Measurements from ENCODE around the gene CD82. TPM values are rescaled to one million over a fixed set of nuclear protein-coding genes. Genes with fewer than 3 reads are reported as not detected.
"Not testable (repeated sequence)": the region's sequence is repeated elsewhere in the genome, so short reads cannot be mapped to it uniquely, and the experiment has no call there.

Gene CD82
- total RNA-seq, 2 experiments from 2014 or later: 1.2 to 6.4 TPM

DNA sequence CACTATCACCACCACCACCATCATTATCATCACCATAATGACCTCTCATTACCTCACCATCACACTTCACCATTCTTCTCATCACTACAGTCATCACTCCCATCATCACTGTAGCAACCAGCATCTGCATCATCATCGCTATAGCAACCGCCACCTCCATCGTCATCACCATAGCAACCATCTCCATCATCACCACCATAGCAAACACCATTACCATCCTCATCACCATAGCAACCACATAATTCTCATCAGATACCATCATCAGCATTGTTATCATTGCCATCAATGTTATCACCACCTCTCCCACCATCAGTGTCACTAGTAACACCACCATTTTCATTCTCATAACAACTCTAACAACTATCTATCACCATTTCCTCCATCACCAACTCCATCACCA lies 23.1 kb upstream of the CD82 start:
- intact Hi-C loops (cut with micrococcal nuclease; ENCODE audit: unreplicated experiment): no loop called here
- BruUV-seq (replicated peaks): no TSS peak

DNA sequence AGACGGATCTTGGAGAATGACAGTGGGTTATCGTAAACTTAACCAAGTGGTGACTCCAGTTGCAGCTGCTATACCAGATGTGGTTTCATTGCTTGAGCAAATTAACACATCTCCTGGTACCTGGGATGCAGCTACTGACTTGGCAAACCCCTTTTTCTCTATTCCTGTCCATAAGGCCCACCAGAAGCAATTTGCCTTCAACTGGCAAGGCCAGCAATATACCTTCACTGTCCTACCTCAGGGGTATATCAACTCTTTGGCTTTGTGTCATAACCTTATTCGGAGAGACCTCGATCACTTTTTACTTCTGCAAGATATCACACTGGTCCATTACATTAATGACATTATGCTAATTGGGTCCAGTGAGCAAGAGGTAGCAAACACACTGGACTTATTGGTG lies 18.5 kb upstream of the CD82 start:
- BruUV-seq (replicated peaks); intact Hi-C loops (cut with micrococcal nuclease; ENCODE audit: unreplicated experiment): not testable (repeated sequence)

More for the DNA sequence above, 23.1 kb upstream of the CD82 start:
- H3K36me3 ChIP-seq (ENCODE audit: insufficient read depth, low read length): no peaks in the 10 kb centered on the region
- H3K27ac ChIP-seq (ENCODE audit: low read depth, low read length, poor library complexity, severe bottlenecking): no peak overlapping the region
- ChIA-PET CTCF (ENCODE audit: unreplicated experiment) (interaction anchor here (0.5 kb wide), 1 partner anchor 432 kb away, joined by 3 read pairs; no protein-coding TSS in a partner anchor), POLR2A (no interaction called here)
- no peaks in the 10 kb centered on the region for H3K9me3 ChIP-seq (ENCODE audit: low read length)
- H3K9me2 ChIP-seq (ENCODE audit: insufficient read depth, low read length): no peaks in the 10 kb centered on the region
- no peak for DNase-seq (ENCODE audit: low spot score)
- H2AFZ ChIP-seq (ENCODE audit: low read length): no peak overlapping the region
- no peaks in the 10 kb centered on the region for H4K20me1 ChIP-seq (ENCODE audit: insufficient read depth, low read length)
- H3K4me3 ChIP-seq (ENCODE audit: low read depth, low read length, poor library complexity, severe bottlenecking): no peak overlapping the region
- TF ChIP-seq, protein P1, sequence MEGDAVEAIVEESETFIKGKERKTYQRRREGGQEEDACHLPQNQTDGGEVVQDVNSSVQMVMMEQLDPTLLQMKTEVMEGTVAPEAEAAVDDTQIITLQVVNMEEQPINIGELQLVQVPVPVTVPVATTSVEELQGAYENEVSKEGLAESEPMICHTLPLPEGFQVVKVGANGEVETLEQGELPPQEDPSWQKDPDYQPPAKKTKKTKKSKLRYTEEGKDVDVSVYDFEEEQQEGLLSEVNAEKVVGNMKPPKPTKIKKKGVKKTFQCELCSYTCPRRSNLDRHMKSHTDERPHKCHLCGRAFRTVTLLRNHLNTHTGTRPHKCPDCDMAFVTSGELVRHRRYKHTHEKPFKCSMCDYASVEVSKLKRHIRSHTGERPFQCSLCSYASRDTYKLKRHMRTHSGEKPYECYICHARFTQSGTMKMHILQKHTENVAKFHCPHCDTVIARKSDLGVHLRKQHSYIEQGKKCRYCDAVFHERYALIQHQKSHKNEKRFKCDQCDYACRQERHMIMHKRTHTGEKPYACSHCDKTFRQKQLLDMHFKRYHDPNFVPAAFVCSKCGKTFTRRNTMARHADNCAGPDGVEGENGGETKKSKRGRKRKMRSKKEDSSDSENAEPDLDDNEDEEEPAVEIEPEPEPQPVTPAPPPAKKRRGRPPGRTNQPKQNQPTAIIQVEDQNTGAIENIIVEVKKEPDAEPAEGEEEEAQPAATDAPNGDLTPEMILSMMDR (conservative IDR thresholded peaks at IDR 0.05; ENCODE audit: low read length): no peak
- TF ChIP-seq EZH2phosphoT487 (IDR thresholded peaks at IDR 0.05; ENCODE audit: borderline replicate concordance, low read depth, low read length): no peak
- no peak overlapping the region for H3K4me2 ChIP-seq (ENCODE audit: low read length)
- no peaks in the 10 kb centered on the region for H3K4me1 ChIP-seq (ENCODE audit: insufficient read depth, low read length, poor library complexity, severe bottlenecking)
- H3K79me2 ChIP-seq (ENCODE audit: insufficient read depth, low read depth, low read length): no peaks in the 10 kb centered on the region

DNA sequence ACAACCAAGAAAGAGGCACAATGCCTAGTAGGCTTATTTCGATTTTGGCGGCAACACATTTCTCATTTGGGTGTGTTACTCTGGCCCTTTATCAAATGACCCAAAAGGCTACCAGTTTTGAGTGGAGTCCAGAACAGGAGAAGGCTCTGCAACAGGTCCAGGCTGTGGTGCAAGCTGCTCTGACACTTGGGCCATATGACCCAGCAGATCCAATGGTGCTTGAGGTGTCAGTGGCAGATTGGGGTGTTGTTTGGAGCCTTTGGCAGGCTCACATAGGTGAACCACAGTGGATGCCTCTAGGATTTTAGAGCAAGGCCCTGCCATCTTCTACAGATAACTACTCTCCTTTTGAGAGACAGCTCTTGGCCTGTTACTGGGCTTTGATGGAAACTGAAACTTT lies 17.9 kb upstream of the CD82 start:
- H3K27ac ChIP-seq (ENCODE audit: low read depth, low read length, poor library complexity, severe bottlenecking); H3K79me2 ChIP-seq (ENCODE audit: insufficient read depth, low read depth, low read length); H3K36me3 ChIP-seq (ENCODE audit: insufficient read depth, low read length); intact Hi-C loops (cut with micrococcal nuclease; ENCODE audit: unreplicated experiment); H3K9me3 ChIP-seq (ENCODE audit: low read length); H3K4me3 ChIP-seq (ENCODE audit: low read depth, low read length, poor library complexity, severe bottlenecking); H3K9me2 ChIP-seq (ENCODE audit: insufficient read depth, low read length); H3K4me2 ChIP-seq (ENCODE audit: low read length); BruUV-seq (replicated peaks); H4K20me1 ChIP-seq (ENCODE audit: insufficient read depth, low read length); H3K4me1 ChIP-seq (ENCODE audit: insufficient read depth, low read length, poor library complexity, severe bottlenecking); CTCF ChIA-PET (ENCODE audit: unreplicated experiment); H2AFZ ChIP-seq (ENCODE audit: low read length); DNase-seq (ENCODE audit: low spot score); POLR2A ChIA-PET: not testable (repeated sequence)

More for the DNA sequence above, 18.5 kb upstream of the CD82 start:
- DNase-seq (ENCODE audit: low spot score); H3K79me2 ChIP-seq (ENCODE audit: insufficient read depth, low read depth, low read length); H3K4me1 ChIP-seq (ENCODE audit: insufficient read depth, low read length, poor library complexity, severe bottlenecking); H3K4me2 ChIP-seq (ENCODE audit: low read length); H3K4me3 ChIP-seq (ENCODE audit: low read depth, low read length, poor library complexity, severe bottlenecking); H3K27ac ChIP-seq (ENCODE audit: low read depth, low read length, poor library complexity, severe bottlenecking); H2AFZ ChIP-seq (ENCODE audit: low read length); CTCF ChIA-PET (ENCODE audit: unreplicated experiment); H3K9me3 ChIP-seq (ENCODE audit: low read length); H3K9me2 ChIP-seq (ENCODE audit: insufficient read depth, low read length); H3K36me3 ChIP-seq (ENCODE audit: insufficient read depth, low read length); H4K20me1 ChIP-seq (ENCODE audit: insufficient read depth, low read length); POLR2A ChIA-PET: not testable (repeated sequence)

DNA sequence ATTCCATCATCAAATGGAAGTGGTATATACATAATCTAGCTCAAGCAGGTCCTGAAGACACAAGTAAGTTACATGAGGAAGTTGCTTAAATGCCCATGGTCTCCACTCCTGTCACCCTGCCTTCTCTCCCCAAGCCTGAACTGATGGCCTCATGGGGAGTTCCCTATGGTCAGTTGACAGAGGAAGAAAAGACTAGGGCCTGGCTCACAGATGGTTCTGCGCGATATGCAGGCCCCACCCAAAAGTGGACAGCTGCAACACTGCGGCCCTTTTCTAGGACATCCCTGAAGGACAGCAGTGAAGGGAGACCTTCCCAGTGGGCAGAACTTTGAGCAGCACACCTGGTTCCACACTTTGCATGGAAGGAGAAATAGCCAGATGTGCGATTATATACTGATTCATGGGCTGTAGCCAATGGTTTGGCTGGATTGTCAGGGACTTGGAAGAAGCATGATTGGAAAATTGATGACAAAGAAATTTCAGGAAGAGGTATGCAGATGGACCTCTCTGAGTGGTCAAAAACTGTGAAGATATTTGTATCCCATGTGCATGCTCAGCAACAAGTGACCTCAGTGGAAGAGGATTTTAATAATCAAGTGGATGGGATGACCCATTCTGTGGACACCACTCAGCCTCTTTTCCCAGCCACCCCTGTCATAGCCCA lies 17.3 kb upstream of the CD82 start:
- Histone ChIP-seq H2AFZ (ENCODE audit: low read length) (no peak overlapping the region), H3K79me2 (ENCODE audit: insufficient read depth, low read depth, low read length) (no peaks in the 10 kb centered on the region), H3K4me3 (ENCODE audit: low read depth, low read length, poor library complexity, severe bottlenecking) (no peak overlapping the region), H3K36me3 (ENCODE audit: insufficient read depth, low read length) (no peaks in the 10 kb centered on the region), H3K4me2 (ENCODE audit: low read length) (no peak overlapping the region), H3K9me2 (ENCODE audit: insufficient read depth, low read length) (no peaks in the 10 kb centered on the region), H3K4me1 (ENCODE audit: insufficient read depth, low read length, poor library complexity, severe bottlenecking) (no peaks in the 10 kb centered on the region), H3K9me3 (ENCODE audit: low read length) (no peaks in the 10 kb centered on the region), H4K20me1 (ENCODE audit: insufficient read depth, low read length) (no peaks in the 10 kb centered on the region), H3K27ac (ENCODE audit: low read depth, low read length, poor library complexity, severe bottlenecking) (no peak overlapping the region)
- CTCF ChIA-PET (ENCODE audit: unreplicated experiment): no interaction called here
- DNase-seq (ENCODE audit: low spot score): no peak
- TF ChIP-seq, protein P1 (conservative IDR thresholded peaks at IDR 0.05; ENCODE audit: low read length): no peak
- no peak for TF ChIP-seq EZH2phosphoT487 (IDR thresholded peaks at IDR 0.05; ENCODE audit: borderline replicate concordance, low read depth, low read length)
- POLR2A ChIA-PET: no interaction called here
- intact Hi-C loops (cut with micrococcal nuclease; ENCODE audit: unreplicated experiment): no loop called here
- BruUV-seq (replicated peaks): no TSS peak

DNA sequence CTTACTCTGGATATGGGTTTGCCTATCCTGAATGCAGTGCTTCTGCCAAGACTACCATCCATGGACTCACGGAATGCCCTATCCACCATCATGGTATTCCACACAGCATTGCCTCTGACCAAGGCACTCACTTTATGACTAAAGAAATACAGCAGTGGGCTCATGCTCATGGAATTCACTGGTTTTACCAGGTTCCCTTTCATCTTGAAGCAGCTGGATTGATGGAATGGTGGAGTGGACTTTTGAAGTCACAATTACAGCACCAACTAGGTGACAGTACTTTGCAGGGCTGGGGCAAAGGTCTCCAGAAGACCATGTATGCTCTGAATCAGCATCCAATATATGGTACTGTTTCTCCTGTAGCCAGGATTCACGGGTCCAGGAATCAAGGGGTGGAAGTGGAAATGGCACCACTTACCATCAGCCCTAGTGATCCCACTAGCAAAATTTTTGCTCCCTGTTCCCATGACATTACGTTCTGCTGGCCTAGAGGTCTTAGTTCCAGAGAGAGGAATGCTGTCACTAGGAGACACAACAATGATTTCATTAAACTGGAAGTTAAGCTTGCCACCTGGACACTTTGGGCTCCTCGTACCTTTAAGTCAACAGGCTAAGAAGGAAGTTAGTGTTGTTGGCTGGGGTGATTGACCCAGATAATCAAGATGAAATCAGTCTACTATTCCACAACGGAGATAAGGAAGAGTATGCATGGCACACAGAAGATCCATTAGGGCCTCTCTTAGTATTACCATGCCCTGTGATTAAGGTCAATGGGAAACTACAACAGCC lies 16.3 kb upstream of the CD82 start:
- H3K36me3 ChIP-seq (ENCODE audit: insufficient read depth, low read length); H2AFZ ChIP-seq (ENCODE audit: low read length); DNase-seq (ENCODE audit: low spot score); H3K4me3 ChIP-seq (ENCODE audit: low read depth, low read length, poor library complexity, severe bottlenecking); POLR2A ChIA-PET; H3K9me3 ChIP-seq (ENCODE audit: low read length); H3K4me1 ChIP-seq (ENCODE audit: insufficient read depth, low read length, poor library complexity, severe bottlenecking); intact Hi-C loops (cut with micrococcal nuclease; ENCODE audit: unreplicated experiment); H3K79me2 ChIP-seq (ENCODE audit: insufficient read depth, low read depth, low read length); H4K20me1 ChIP-seq (ENCODE audit: insufficient read depth, low read length); H3K9me2 ChIP-seq (ENCODE audit: insufficient read depth, low read length); H3K4me2 ChIP-seq (ENCODE audit: low read length); H3K27ac ChIP-seq (ENCODE audit: low read depth, low read length, poor library complexity, severe bottlenecking); BruUV-seq (replicated peaks); CTCF ChIA-PET (ENCODE audit: unreplicated experiment): not testable (repeated sequence)
